HG02571 (cell line): ENCODE data around the gene ADGRV1.
"Not testable (repeated sequence)": the region's sequence is repeated elsewhere in the genome, so short reads cannot be mapped to it uniquely, and the experiment has no call there.

Experiments
- ATAC-seq: cut with Tn5 transposase; IDR thresholded peaks from one replicate; pipeline ENCODE4 v1.9.1; 2021; ENCODE audit warnings: mild to moderate bottlenecking, moderate library complexity; ENCODE audit not compliant: unreplicated experiment

Gene ADGRV1

DNA sequence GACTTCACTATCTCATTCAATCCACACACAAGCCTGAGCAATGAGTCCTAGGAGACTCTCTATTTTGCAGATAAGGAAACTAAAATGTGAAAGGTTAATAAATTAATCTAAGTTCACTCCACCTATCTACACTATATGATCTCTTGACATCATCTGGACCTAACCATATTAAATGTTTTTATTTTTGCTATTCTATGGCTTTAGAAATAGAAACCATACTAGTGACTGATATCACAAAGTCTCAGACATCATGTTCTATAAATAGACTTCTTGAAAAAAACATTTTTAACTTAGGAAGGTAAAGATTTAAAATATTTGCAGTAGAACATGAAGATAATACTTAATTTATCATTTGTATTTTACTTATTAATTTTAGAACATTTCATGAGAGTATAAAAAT is 9.4 kb upstream of the ADGRV1 start:
- ATAC-seq, result no peak

- no peak for ATAC-seq
Observed at GRCh38 chr5:90549729-90550275, 8.8 kb upstream of the ADGRV1 start.

DNA sequence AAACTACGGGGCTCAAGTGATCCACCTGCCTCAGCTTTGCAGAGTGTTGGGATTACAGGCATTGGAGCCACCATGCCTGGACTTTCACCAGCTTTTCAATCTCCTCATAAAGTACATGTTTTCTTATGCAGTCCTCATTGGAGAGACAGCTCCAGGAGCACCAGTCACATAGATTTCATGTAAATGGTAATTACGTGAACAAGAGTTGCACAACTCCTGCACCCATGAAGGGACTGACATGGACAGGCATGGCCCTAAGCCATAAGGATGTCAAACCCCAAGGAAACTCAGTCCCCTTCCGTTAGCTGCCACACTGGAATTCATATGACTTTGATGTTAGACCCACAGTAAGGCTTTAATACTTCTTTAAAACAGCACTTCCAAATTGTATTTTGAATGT is 7.6 kb upstream of the ADGRV1 start:
- no peak for ATAC-seq

DNA sequence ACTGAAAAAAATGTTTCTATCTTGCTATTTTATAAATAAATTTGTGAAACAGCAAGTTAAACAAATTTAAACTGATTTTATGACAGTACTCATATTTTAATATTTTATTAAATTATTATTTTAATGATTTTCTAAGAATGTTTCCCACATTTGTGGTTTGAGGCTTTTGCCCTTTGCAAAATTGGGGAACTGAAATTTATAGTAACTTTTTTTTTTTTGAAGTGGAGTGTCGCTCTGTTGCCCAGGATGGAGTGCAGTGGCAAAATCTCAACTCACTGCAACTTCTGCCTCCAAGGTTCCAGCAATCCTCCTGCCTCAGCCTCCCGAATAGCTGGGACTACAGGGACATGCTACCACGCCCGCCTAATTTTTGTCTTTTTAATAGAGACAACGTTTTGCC is 7.2 kb upstream of the ADGRV1 start:
- ATAC-seq, result no peak

- ATAC-seq, result no peak
Observed at GRCh38 chr5:90553711-90554110, 4.9 kb upstream of the ADGRV1 start.

DNA sequence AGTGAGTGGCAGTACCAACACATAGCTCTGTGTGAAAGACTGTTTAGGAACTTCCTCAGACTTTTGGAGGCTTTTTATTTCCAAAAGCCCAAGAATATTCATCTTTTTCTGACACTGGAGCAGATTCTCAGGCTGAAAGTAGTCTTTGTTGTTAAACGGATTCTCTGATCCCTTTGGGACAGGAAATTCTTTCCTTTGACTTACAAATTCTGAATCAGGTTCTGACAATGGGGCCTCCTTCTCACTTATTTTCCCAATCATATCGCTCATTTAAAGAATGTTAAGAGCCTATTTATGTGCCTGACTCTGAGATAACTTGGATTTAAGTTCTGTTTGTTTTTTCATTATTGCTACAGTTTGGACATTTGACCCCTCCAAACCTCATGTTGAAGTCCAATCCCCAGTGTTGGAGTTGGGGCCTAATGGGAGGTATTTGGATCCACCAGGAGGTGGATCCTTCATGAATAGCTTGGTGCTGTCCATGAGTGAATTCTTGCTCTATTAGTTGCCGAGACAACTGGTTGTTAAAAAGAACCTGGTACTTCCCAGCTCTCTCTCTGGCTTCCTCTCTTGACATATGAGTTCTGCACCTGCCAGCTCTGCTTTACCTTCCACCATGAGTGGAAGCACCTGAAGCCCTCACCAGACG is 4.1 kb upstream of the ADGRV1 start:
- no peak for ATAC-seq

- ATAC-seq, result no peak
Observed at GRCh38 chr5:90555666-90556065, 2.9 kb upstream of the ADGRV1 start.

- no peak for ATAC-seq
Observed at GRCh38 chr5:90557391-90557790, 1.2 kb upstream of the ADGRV1 start.

GRCh38 chr5:90557871-90558270 is 726 bp upstream of the ADGRV1 start:
- no peak for ATAC-seq

DNA sequence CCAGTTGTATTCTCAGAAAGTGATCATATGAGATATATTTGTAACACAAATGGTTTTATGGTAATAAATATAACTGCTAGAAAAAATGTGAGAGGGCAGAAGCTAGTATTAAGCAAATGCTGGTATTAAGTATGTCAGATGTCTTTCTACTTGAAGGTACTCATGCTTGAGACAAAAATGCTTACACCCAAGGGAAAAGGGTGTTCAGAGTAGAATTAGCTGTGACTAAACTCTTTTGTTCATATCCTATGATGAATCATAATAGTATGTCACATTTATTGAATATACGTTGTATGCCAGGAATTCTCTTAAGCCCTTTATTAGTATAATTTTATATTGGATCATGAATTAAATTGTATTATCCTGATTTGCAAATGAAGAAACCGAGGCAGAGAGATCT is 2.2 kb downstream of the ADGRV1 start:
- no peak for ATAC-seq

- no peak for ATAC-seq
Observed at GRCh38 chr5:90561766-90562165, 3.2 kb downstream of the ADGRV1 start.

DNA sequence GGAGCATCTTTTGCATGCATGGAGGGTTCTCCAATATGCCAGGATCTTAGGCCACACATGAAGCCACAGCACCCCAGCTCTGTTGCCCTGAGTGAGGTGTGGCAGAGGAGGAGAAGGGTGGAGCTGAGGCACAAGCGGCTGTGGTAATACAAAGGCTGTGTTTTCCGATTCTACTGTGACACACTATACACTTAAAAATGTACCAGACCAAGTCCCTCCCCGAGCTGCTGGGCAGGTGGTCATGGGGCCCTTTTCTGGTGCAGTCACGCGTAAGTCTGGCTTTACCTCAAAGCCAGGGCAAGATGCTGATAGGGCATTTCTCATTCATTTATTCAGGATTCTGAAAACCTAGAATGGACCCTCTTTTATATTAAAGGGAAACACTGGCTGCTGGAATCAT is 3.7 kb downstream of the ADGRV1 start:
- no peak for ATAC-seq

DNA sequence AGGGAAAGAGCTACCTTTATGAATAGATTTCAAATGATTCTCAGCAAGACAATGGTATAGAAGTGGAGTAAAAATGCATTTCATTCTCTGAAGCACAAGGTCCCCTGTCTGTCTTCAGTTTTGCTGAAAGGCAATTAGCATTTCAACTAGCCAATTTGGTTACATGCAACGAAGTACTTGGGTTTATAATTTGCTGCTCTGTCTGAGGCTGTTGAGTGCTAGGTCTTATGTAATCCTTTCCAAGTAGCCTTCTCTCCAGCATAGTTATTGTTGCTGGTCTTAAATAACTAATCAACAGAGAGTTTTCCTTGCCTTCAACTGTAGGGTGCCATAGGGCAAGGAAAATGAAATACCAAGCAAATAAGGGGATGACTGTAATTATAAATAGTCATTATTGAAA is 4.5 kb downstream of the ADGRV1 start:
- no peak for ATAC-seq

- ATAC-seq, result no peak
Observed at GRCh38 chr5:90565491-90565890, 6.9 kb downstream of the ADGRV1 start.

- ATAC-seq, result no peak
Observed at GRCh38 chr5:90569084-90569483, 10.5 kb downstream of the ADGRV1 start.

- no peak for ATAC-seq
Observed at GRCh38 chr5:90570034-90570433, 11.4 kb downstream of the ADGRV1 start.

GRCh38 chr5:90571147-90571773 is 12.7 kb downstream of the ADGRV1 start:
- ATAC-seq, result no peak

GRCh38 chr5:90575712-90576111 is 17.1 kb downstream of the ADGRV1 start:
- no peak for ATAC-seq

- ATAC-seq, result not testable (repeated sequence)
Observed at GRCh38 chr5:90576566-90576965, 18.0 kb downstream of the ADGRV1 start.

DNA sequence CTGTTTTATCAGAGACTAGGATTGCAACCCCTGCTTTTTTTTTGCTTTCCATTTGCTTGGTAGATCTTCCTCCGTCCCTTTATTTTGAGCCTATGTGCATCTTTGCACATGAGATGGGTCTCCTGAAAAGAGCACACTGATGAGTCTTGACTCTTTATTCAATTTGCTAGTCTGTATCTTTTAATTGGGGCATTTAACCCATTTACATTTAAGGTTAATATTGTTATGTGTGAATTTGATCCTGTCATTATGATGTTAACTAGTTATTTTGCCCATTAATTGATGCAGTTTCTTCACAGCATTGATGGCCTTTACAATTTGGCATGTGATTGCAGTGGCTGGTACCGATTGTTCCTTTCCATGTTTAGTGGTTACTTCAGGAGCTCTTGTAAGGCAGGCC is 21.3 kb downstream of the ADGRV1 start:
- not testable (repeated sequence) for ATAC-seq

- no peak for ATAC-seq
Observed at GRCh38 chr5:90581956-90582355, 23.4 kb downstream of the ADGRV1 start.

GRCh38 chr5:90585337-90585986 is 26.9 kb downstream of the ADGRV1 start:
- ATAC-seq, result no peak
